NCI-H1048 (cell line): Measurements from ENCODE around the gene NBEA.

Source experiments
- DNase-seq: peaks from one replicate; lab custom pipeline; 2025; lab: John Stamatoyannopoulos, UW

NBEA gene

GRCh38 chr13:35165205-35165604 is 223.1 kb downstream of the NBEA start:
- no peak for DNase-seq

DNA sequence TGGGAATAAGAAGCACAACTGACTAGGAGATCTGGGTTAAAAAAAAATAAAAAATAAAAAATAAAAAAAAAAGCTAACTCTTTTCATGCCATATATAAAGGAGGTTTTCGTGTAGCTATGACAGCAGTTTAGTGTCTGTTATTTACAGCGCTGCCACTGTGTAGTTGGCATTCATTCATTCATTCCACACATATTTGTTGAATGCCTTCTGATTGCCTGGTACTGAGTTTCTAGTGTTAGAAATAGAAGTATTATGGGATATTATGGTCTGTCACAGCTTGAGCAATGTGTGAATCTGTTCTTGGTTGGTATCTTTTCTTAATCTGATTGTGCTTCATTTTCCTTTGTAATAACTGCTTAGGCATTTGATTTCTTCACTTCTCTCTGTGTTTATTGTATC is 237.4 kb downstream of the NBEA start:
- DNase-seq: no peak

- no peak for DNase-seq
Observed at GRCh38 chr13:35179920-35180663, 238.0 kb downstream of the NBEA start.

- DNase-seq: no peak
Observed at GRCh38 chr13:35190241-35190640, 248.2 kb downstream of the NBEA start.

GRCh38 chr13:35191883-35192282 is 249.8 kb downstream of the NBEA start:
- no peak for DNase-seq

DNA sequence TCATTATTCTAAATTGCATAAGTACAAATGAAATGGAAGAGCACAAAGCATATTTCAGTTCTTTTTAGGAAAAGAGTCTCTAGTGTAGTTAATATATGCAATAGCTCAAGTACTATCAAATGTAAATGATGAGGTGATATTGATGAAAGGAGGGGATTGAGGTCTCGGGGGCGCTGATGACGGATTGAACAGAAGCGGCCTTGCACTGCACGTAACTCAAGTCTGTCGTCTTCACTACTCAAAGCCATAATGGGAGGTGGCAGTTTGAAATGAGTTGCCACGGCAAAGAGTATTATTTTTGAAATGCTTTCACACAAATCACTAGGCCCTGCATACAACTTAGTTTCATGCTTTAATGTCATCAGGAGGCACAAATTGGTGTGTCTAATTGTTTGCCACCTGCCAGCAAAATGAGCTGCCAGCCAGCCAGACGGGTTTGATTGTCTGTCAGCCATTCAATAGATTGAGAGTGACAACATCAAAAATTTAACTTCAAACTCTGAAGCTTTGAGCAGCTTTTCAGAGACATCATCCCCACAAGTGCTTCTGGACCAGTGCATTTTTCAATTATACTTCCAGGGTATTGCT is 256.6 kb downstream of the NBEA start:
- DNase-seq: no peak

DNA sequence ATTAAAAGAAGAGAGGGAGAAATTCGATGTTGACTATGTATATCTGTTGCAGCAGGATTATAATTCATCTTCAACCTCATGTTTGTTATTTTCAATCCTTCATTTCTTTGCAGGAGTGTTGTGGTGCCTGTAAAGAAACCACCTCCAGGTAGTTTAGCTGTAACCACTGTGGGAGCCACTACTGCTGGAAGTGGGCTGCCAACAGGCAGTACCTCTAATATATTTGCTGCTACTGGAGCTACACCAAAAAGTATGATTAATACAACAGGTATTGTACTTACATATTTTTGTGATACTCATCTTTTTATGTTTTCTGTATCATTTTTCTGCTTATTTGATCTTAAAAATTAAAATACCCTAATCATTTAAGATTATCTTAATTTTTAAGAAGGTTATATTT is 266.5 kb downstream of the NBEA start:
- no peak for DNase-seq

GRCh38 chr13:35210261-35210660 is 268.2 kb downstream of the NBEA start:
- no peak for DNase-seq

DNA sequence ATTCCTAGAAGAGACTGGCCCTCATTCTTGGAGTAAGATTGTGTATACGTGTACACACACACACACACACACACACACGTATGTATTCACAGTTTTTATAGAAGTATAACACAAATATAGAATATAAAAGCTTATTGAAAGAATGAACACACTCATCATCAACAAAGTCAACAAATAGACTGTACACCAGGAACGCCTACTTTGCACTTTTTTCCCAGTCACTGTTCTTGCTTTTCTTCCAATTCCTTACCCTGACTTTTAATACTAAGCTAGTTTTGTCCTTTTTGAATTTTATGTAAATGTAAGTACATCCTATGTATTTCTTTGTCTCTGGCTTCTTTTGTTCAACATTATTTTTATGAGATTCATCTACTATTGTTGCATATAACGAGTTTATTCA is 269.9 kb downstream of the NBEA start:
- no peak for DNase-seq

DNA sequence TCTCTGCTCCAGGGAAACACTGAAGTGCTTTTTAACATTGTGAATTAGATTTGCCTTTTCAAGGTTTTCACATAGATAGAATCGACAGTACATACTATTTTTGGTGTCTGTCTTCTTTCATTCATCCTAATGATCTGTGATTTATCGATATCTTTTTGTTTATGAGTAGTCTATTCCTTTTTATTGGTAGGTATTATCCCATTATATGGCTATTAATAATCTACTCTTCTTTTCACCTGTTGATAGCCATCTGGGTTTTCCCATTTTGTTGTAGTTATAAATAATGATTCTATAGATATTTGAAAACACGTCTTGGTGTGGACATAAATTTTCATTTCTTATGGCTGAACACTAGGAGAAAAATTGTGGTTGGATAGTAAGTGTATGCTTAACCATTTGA is 271.8 kb downstream of the NBEA start:
- no peak for DNase-seq

DNA sequence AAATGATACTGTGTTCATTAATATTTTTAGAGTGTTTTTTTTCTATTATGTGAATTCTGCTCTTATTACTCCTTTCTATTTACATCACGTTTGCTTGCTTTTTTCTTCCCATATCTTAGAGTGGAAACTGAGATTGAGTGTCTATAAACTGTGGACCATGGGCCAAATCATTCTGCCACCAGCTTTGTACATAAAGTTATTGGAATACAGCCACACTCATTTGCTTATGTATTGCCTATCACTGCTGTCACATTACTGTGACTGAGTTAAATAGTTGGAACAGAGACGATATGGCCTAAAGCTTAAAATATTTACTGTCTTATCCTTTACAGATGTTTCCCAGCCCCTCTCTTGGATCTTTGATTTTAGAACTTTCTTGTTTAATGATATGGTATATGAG is 274.1 kb downstream of the NBEA start:
- DNase-seq: no peak

- DNase-seq: no peak
Observed at GRCh38 chr13:35219021-35219420, 277.0 kb downstream of the NBEA start.

GRCh38 chr13:35225159-35225558 is 283.1 kb downstream of the NBEA start:
- no peak for DNase-seq

- no peak for DNase-seq
Observed at GRCh38 chr13:35225582-35225981, 283.5 kb downstream of the NBEA start.

DNA sequence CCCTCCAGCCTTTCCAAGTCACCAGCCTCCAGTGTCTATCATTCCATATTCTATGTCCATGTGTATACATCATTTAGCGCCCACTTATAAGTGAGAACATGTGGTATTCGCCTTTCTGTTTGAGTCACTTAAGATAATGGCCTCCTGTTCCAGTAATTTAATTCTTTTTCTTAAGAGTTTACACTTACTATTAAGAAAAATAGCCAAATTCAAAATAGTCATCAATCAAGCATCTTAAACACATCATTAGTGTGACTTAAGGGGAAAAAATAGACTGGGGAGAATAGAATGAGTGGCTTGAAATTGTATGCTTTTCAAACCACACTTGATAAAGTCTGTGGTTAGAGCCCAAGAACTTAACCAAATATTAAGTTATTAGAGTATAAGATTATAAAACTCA is 286.5 kb downstream of the NBEA start:
- DNase-seq: no peak

DNA sequence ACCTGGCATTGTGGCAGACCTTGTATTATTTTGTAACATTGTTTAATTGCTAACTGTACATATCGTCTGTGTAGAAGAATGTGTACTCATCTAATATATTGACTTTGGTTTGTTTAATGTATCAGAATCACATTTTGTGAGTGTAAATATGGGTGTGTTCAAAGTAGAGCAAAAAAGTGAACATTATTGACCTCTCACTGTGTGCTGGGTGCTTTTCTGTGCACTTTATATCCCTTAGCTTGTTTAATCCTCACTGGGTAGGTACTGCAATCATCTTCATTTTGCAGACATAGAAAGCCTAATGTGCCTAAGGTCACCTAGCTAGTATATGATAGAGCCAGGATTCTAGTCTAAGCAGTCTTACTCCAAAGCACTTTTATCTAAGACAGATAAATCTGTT is 289.4 kb downstream of the NBEA start:
- DNase-seq: no peak

DNA sequence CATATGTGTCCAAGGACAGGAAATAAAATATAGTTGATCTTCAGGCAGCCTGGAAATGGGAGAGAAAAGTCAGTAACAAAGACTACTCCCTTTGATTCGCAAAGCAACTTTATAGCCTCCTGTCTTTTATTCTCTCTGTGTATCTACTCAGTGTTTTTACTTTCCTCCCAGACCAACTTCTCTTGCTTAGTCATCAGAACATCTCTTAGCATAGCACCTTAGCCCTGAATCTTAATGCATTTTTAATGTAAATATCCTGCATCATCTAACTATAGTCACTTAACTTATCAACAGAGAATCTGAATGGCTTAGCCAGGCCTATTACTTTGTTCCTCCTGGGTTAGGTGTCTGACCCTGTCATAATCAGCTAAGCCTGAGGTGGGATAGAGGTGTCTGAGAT is 296.2 kb downstream of the NBEA start:
- no peak for DNase-seq

GRCh38 chr13:35252536-35253205 is 310.6 kb downstream of the NBEA start:
- no peak for DNase-seq

GRCh38 chr13:35255241-35255640 is 313.2 kb downstream of the NBEA start:
- no peak for DNase-seq

DNA sequence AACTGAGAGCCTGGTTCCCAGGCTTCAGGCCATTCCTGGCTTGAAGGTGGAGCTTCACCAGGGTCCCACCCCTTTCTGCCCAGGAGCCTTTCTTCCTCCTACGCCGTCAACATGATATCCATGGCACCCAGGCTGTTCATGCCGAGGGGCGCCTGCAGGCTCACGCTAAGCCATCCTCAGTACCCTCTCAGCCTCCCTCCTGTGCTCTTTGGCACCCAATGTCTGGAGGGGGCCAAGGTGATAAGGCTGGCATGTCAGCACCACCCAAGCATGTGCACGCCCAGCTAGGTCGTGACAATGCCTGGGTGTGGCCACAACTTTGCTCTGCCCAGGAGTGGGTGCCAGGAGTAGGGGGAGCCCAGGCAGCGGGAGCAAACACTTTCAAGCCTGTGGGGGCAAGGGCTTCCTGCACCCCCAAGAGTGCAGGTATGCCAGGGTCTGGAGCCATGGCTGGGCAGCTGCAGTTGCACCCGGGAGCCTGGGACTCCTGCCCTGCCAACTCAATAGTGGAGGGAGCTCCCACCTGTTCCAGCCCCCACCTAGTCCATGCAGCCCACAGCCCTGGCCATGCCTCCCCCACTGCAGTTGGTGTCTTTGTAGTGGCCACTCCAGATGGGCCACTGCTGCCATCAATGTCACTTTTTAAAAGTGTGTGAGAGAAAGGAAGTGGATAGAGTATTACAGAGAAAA is 314.5 kb downstream of the NBEA start:
- no peak for DNase-seq

GRCh38 chr13:35260316-35260715 is 318.2 kb downstream of the NBEA start:
- DNase-seq: no peak

DNA sequence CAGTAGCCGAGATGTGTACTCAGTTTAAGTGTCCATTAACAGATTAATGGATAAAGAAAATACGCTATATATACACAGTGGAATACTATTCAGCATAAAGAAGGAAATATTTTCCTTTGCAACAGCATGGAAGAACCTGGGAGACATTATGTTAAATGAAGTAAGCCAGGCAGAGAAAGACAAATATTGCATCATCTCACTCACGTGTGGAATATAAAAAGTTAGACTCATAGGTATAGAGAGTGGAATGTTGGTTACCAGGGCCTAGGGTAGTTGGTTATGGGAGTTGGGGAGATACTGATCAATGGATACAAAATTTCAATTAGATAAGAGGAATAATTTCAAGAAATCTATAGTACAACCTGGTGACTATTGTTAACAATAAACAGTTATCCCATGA is 324.3 kb downstream of the NBEA start:
- no peak for DNase-seq

DNA sequence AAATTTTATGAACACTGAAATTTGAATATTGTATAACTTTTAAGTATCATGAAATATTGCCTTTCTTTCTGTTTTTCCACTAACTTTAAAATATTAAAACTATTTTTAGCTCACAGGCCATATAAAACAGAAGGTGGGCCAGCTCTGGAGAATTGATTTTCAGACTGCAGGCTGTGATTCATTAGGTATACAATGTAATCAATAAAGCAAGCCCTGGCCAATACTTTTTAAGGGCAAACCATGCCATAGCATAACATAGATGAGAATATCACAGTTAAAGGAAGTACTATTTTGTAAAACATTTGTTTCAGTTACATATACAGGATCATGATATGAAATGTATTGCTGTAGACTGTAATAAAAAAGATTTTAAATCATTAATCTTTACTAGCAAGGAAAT is 336.8 kb downstream of the NBEA start:
- no peak for DNase-seq
